Transverse colon (tissue), 4 donors: Measurements from ENCODE around the gene RRP8. TPM values are rescaled to one million over a fixed set of nuclear protein-coding genes. Genes with fewer than 3 reads are reported as not detected.

Source experiments
- DNase-seq: peaks from one replicate; pipeline ENCODE4 v3.0.0-alpha.2; 2019
- H3K27ac ChIP-seq, 4 donors: fragments of 200-600 bp; sonication (generic); 2 replicates each; pipeline ENCODE4 v1.5.1; 2016 to 2018; ENCODE audit warnings: inconsistent platforms in 4 of 4
- H3K27me3 ChIP-seq: fragments of 200-600 bp; sonication (generic); 2 replicates; pipeline ENCODE4 v1.5.1; 2017; ENCODE audit warnings: inconsistent platforms
- H3K36me3 ChIP-seq, 4 donors: fragments of 200-600 bp; sonication (generic); 2 replicates each; pipeline ENCODE4 v1.5.1; 2017 to 2019; ENCODE audit warnings: inconsistent platforms in 4 of 4
- H3K4me1 ChIP-seq, 4 donors: fragments of 200-600 bp; sonication (generic); 2 replicates each; pipeline ENCODE4 v1.5.1; 2017 to 2020; ENCODE audit warnings: inconsistent platforms in 4 of 4
- H3K4me3 ChIP-seq, 4 donors: fragments of 200-600 bp; sonication (generic); 1 replicate in 1 of 4; 2 replicates in 3 of 4; pipeline versions ENCODE4 v1.5.1 to v1.6.1; 2017 to 2019; ENCODE audit warnings: inconsistent platforms in 4 of 4
- H3K9me3 ChIP-seq, 2 donors: fragments of 200-600 bp; sonication (generic); 2 replicates each; pipeline ENCODE4 v1.5.1; 2017 to 2019; ENCODE audit warnings: inconsistent platforms in 2 of 2
- EP300 ChIP-seq: sonication (generic); formaldehyde crosslinking; IDR thresholded peaks from one replicate; pipeline ENCODE4 v1.6.1; 2017; ENCODE audit warnings: antibody characterized with exemption, low read depth
- POLR2A ChIP-seq: fragments of 450-650 bp; IDR thresholded peaks from one replicate; pipeline ENCODE4 v1.6.1; 2016; ENCODE audit warnings: antibody characterized with exemption, mild to moderate bottlenecking, moderate library complexity
- POLR2AphosphoS5 ChIP-seq, 3 donors: sonication (generic); formaldehyde crosslinking; IDR thresholded peaks; one replicate each; pipeline ENCODE4 v1.6.1; 2016; ENCODE audit warnings: antibody characterized with exemption in 3 of 3
- WGBS, 2 donors: methylation state at CpG; one replicate each; pipeline ENCODE4 v1.1.5; 2018; ENCODE audit warnings: low coverage in 1 of 2; 5-methylcytosine and 5-hydroxymethylcytosine counted together
- in situ Hi-C, 4 donors: fragments of 200-750 bp; cut with MboI; loops; one replicate each; pipeline versions ENCODE4 v1.15.0 to v1.15.1; 2017; ENCODE audit warnings: low sequenced_read_pairs in 3 of 4, low pct_ligation_motif_present in 1 of 4, low pct_unique_long_range_greater_than_20kb in 1 of 4
- intact Hi-C: fragments of 100-400 bp; cut with DNase I; formaldehyde crosslinking; loops from one replicate; pipeline ENCODE4 v1.15.1; 2023; ENCODE audit warnings: low total_unique reads
- total RNA-seq, 4 donors: library from RNA; depleted of rRNA; stranded (reverse); fragments of >200 nt; gene quantifications; one replicate each; pipeline ENCODE4 v1.1.0, GENCODE V29; 2016
- TF ChIP-seq, protein P1 (sequence below), 5 experiments: fragments of 200-600 bp in 3 of 5; fragments of 450-650 bp in 2 of 5; sonication (generic) in 3 of 5; IDR thresholded peaks; 1 replicate in 2 of 5; 2 replicates in 3 of 5; pipeline ENCODE4 v1.5.1; 2016 to 2017; ENCODE audit warnings: antibody characterized with exemption in 5 of 5, inconsistent platforms in 3 of 5, mild to moderate bottlenecking in 2 of 5, moderate library complexity in 1 of 5

Gene RRP8
- total RNA-seq, 4 donors from 2014 or later = 9.7 to 145 (median 48.2) TPM

GRCh38 chr11:6545917-6546605, 57.4 kb downstream of the RRP8 start:
- Histone ChIP-seq H3K4me1 (no peaks in the 10 kb centered on the region), H3K9me3 (no peaks in the 10 kb centered on the region), H3K36me3 (no peaks in the 10 kb centered on the region), H3K4me3 (no peak overlapping the region), H3K27me3 (no peaks in the 10 kb centered on the region), H3K27ac (no peak overlapping the region)
- intact Hi-C loops = no loop called here
- WGBS, 2 donors = 98% methylated on average over 13 of the region's 14 CpGs; no CpG with 5 or more reads in 1 of the 2 donors
- no peak for TF ChIP-seq EP300
- TF ChIP-seq, protein P1, sequence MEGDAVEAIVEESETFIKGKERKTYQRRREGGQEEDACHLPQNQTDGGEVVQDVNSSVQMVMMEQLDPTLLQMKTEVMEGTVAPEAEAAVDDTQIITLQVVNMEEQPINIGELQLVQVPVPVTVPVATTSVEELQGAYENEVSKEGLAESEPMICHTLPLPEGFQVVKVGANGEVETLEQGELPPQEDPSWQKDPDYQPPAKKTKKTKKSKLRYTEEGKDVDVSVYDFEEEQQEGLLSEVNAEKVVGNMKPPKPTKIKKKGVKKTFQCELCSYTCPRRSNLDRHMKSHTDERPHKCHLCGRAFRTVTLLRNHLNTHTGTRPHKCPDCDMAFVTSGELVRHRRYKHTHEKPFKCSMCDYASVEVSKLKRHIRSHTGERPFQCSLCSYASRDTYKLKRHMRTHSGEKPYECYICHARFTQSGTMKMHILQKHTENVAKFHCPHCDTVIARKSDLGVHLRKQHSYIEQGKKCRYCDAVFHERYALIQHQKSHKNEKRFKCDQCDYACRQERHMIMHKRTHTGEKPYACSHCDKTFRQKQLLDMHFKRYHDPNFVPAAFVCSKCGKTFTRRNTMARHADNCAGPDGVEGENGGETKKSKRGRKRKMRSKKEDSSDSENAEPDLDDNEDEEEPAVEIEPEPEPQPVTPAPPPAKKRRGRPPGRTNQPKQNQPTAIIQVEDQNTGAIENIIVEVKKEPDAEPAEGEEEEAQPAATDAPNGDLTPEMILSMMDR (IDR thresholded peaks at IDR 0.05) = no peak
- TF ChIP-seq POLR2AphosphoS5 (IDR thresholded peaks at IDR 0.05) = no peak
- TF ChIP-seq POLR2A = no peak
- DNase-seq = no peak
- in situ Hi-C loops = no loop called here

Other genes starting within 250 kb of the RRP8 start
- gene SMPD1, start 213.1 kb downstream of the RRP8 start, total RNA-seq = 10 to 100 TPM; 27.7 to 67.0 (median 43.2) TPM
- 10 to 100 TPM in 3 of 4 donors, 1 to 10 TPM in 1; 9.0 to 18.3 (median 12.0) TPM for gene APBB1, start 184.5 kb downstream of the RRP8 start, total RNA-seq
- gene HPX, start 162.6 kb downstream of the RRP8 start, total RNA-seq = 1 to 10 TPM in 2 of 4 donors, not detected in 2; 1.8 to 4.6 TPM
- 100 to 1,000 TPM in 1 of 4 donors, 10 to 100 TPM in 3; 49.1 to 205 (median 67.9) TPM for gene TRIM3, start 129.7 kb downstream of the RRP8 start, total RNA-seq
- gene ARFIP2, start 122.3 kb downstream of the RRP8 start, total RNA-seq = 100 to 1,000 TPM in 1 of 4 donors, 10 to 100 TPM in 3; 77.3 to 110 (median 87.2) TPM
- gene TIMM10B, start 122.1 kb downstream of the RRP8 start, total RNA-seq = 10 to 100 TPM; 19.1 to 40.2 (median 30.3) TPM
- 10 to 100 TPM; 19.3 to 57.5 (median 34.0) TPM for gene DNHD1, start 106.3 kb downstream of the RRP8 start, total RNA-seq
- gene ILK, start 158 bp upstream of the RRP8 start, total RNA-seq = 100 to 1,000 TPM; 159 to 211 (median 169) TPM
- 100 to 1,000 TPM in 1 of 4 donors, 10 to 100 TPM in 3; 35.7 to 114 (median 53.8) TPM for gene TAF10, start 8.6 kb upstream of the RRP8 start, total RNA-seq
- gene TPP1, start 15.8 kb upstream of the RRP8 start, total RNA-seq = 100 to 1,000 TPM in 1 of 4 donors, 10 to 100 TPM in 3; 64.0 to 114 (median 74.0) TPM
- gene DCHS1, start 52.2 kb upstream of the RRP8 start, total RNA-seq = 10 to 100 TPM in 3 of 4 donors, 1 to 10 TPM in 1; 5.5 to 17.7 (median 14.0) TPM
- gene MRPL17, start 79.7 kb upstream of the RRP8 start, total RNA-seq = 10 to 100 TPM in 3 of 4 donors, 1 to 10 TPM in 1; 9.3 to 62.9 (median 14.2) TPM
- 10 to 100 TPM in 1 of 4 donors, under 1 TPM in 3; 0.14 to 17.2 (median 0.79) TPM for gene OR2AG2, start 168.4 kb upstream of the RRP8 start, total RNA-seq
- gene OR2AG1, start 179.4 kb upstream of the RRP8 start, total RNA-seq = not detected
- gene OR6A2, start 196.1 kb upstream of the RRP8 start, total RNA-seq = 1 to 10 TPM in 1 of 4 donors, under 1 TPM in 1, not detected in 2; 0.27 to 1.3 TPM
- not detected for gene OR10A5, start 242.1 kb upstream of the RRP8 start, total RNA-seq